IMR-90 (cell line): ENCODE data around the gene RAB5B. TPM values are rescaled to one million over a fixed set of nuclear protein-coding genes. Genes with fewer than 3 reads are reported as not detected.

Source experiments
- ATAC-seq: fragments of 200-7000 bp; cut with Tn5 transposase; 2 replicates; pipeline ENCODE4 v1.9.1; 2020; ENCODE audit warnings: low read depth, mild to moderate bottlenecking, moderate library complexity
- BruUV-seq: library from RNA; stranded (reverse); fragments of 400-500 nt; replicated peaks from 2 replicates; lab custom pipeline; 2021; lab: Mats Ljungman, UMichigan
- CTCF ChIA-PET: fragments of 300-600 bp; formaldehyde crosslinking; extraction: SDS; loops from one replicate; lab custom pipeline; 2021; ENCODE audit warnings: antibody characterized with exemption; lab: Yijun Ruan, JAX
- POLR2A ChIA-PET: fragments of 300-600 bp; sonication (Branson Sonifier 250); formaldehyde crosslinking; loops from one replicate; lab custom pipeline; 2022; ENCODE audit warnings: antibody characterized with exemption; ENCODE audit not compliant: unreplicated experiment; lab: Charles Lee
- DNase-seq: peaks from one replicate; pipeline ENCODE4 v3.0.0; 2013
- H2AFZ ChIP-seq: replicated peaks from 2 replicates; pipeline ENCODE3; 2013; ENCODE audit warnings: low read length, mild to moderate bottlenecking; ENCODE audit not compliant: poor library complexity
- H2AK5ac ChIP-seq: 2 replicates; pipeline ENCODE4 v1.6.1; 2013; ENCODE audit warnings: low read depth, low read length, inconsistent platforms
- H2AK9ac ChIP-seq: replicated peaks from 2 replicates; pipeline ENCODE3; 2013; ENCODE audit warnings: mild to moderate bottlenecking, low read depth, low read length, moderate library complexity; ENCODE audit not compliant: poor library complexity
- H2BK120ac ChIP-seq: 2 replicates; pipeline ENCODE4 v1.6.1; 2013; ENCODE audit warnings: low read depth, low read length, inconsistent platforms
- H2BK15ac ChIP-seq: 3 replicates; pipeline ENCODE4 v1.6.1; 2013; ENCODE audit warnings: low read depth, low read length, inconsistent platforms
- H2BK20ac ChIP-seq: 2 replicates; pipeline ENCODE4 v1.6.1; 2013; ENCODE audit warnings: low read depth, mild to moderate bottlenecking, inconsistent platforms, low read length, moderate library complexity
- H2BK5ac ChIP-seq: 2 replicates; pipeline ENCODE4 v1.6.1; 2013; ENCODE audit warnings: mild to moderate bottlenecking, low read depth, low read length, inconsistent platforms; ENCODE audit not compliant: poor library complexity, severe bottlenecking
- H3K14ac ChIP-seq: replicated peaks from 2 replicates; pipeline ENCODE4 v1.6.1; 2013; ENCODE audit warnings: low read depth, low read length, inconsistent platforms
- H3K18ac ChIP-seq: 2 replicates; pipeline ENCODE4 v1.6.1; 2013; ENCODE audit warnings: low read depth, low read length, control low read depth
- H3K23ac ChIP-seq: 2 replicates; pipeline ENCODE4 v1.6.1; 2013; ENCODE audit warnings: low read depth, low read length, inconsistent platforms
- H3K27ac ChIP-seq: 2 replicates; pipeline ENCODE4 v1.5.1; 2013; ENCODE audit warnings: mild to moderate bottlenecking, control low read depth, low read length; ENCODE audit not compliant: insufficient read depth
- H3K27me3 ChIP-seq: 2 replicates; pipeline ENCODE4 v1.6.1; 2013; ENCODE audit warnings: low read length; ENCODE audit not compliant: control insufficient read depth, insufficient read depth
- H3K36me3 ChIP-seq: 2 replicates; pipeline ENCODE4 v1.6.1; 2013; ENCODE audit warnings: low read length, mixed read lengths; ENCODE audit not compliant: control insufficient read depth, insufficient read depth
- H3K4ac ChIP-seq: 2 replicates; pipeline ENCODE4 v1.6.1; 2013; ENCODE audit warnings: low read depth, low read length, inconsistent platforms
- H3K4me1 ChIP-seq: 2 replicates; pipeline ENCODE4 v1.6.1; 2013; ENCODE audit warnings: low read length, mixed read lengths; ENCODE audit not compliant: control insufficient read depth, insufficient read depth
- H3K4me2 ChIP-seq: 2 replicates; pipeline ENCODE4 v1.6.1; 2013; ENCODE audit warnings: low read depth, mild to moderate bottlenecking, control low read depth, low read length, moderate library complexity
- H3K4me3 ChIP-seq: 2 replicates; pipeline ENCODE4 v1.5.1; 2013; ENCODE audit warnings: low read depth, mild to moderate bottlenecking, control low read depth, low read length, moderate library complexity; ENCODE audit not compliant: insufficient read depth
- H3K56ac ChIP-seq: 2 replicates; pipeline ENCODE4 v1.6.1; 2013; ENCODE audit warnings: low read length, inconsistent platforms; ENCODE audit not compliant: insufficient read depth; ENCODE audit errors: extremely low read depth
- H3K79me1 ChIP-seq, 2 experiments: 2 replicates each; pipeline ENCODE4 v1.6.1; 2013; ENCODE audit warnings: low read length in 2 of 2, inconsistent platforms in 1 of 2, low read depth in 1 of 2
- H3K9ac ChIP-seq: 2 replicates; pipeline ENCODE4 v1.6.1; 2013; ENCODE audit warnings: low read depth, low read length, control low read depth
- H3K9me1 ChIP-seq: 2 replicates; pipeline ENCODE4 v1.6.1; 2013; ENCODE audit warnings: low read length, inconsistent platforms; ENCODE audit not compliant: insufficient read depth
- H3K9me3 ChIP-seq: 2 replicates; pipeline ENCODE4 v1.6.1; 2013; ENCODE audit warnings: low read length; ENCODE audit not compliant: control insufficient read depth, insufficient read depth
- H4K20me1 ChIP-seq: 2 replicates; pipeline ENCODE4 v1.6.1; 2013; ENCODE audit warnings: low read length, inconsistent platforms; ENCODE audit not compliant: insufficient read depth
- H4K5ac ChIP-seq: 2 replicates; pipeline ENCODE4 v1.6.1; 2013; ENCODE audit warnings: mild to moderate bottlenecking, low read depth, low read length, control low read depth
- H4K8ac ChIP-seq, 2 experiments: 2 replicates each; pipeline ENCODE4 v1.6.1; 2013; ENCODE audit warnings: low read depth in 2 of 2, low read length in 2 of 2, control low read depth in 1 of 2, inconsistent platforms in 1 of 2
- H4K91ac ChIP-seq: 2 replicates; pipeline ENCODE4 v1.6.1; 2013; ENCODE audit warnings: low read depth, low read length, inconsistent platforms; ENCODE audit not compliant: insufficient read depth
- BHLHE40 ChIP-seq: fragments of 150-350 bp; IDR thresholded peaks from 2 replicates; pipeline ENCODE4 v1.6.1; 2016; ENCODE audit warnings: mild to moderate bottlenecking, low read depth, low read length
- CEBPB ChIP-seq: IDR thresholded peaks from 2 replicates; pipeline ENCODE4 v1.6.1; 2012; ENCODE audit warnings: low read depth, low read length, improper control_type of control experiment
- ELK1 ChIP-seq: fragments of 150-350 bp; IDR thresholded peaks from 2 replicates; pipeline ENCODE4 v1.6.1; 2016; ENCODE audit warnings: low read depth, mild to moderate bottlenecking, low read length, moderate library complexity, borderline replicate concordance
- FOS ChIP-seq: fragments of 150-350 bp; IDR thresholded peaks from 2 replicates; pipeline ENCODE4 v1.6.1; 2016; ENCODE audit warnings: low read depth, low read length
- MAFK ChIP-seq: IDR thresholded peaks from 2 replicates; pipeline ENCODE4 v1.6.1; 2012; ENCODE audit warnings: low read depth, low read length, improper control_type of control experiment
- NFE2L2 ChIP-seq: fragments of 150-350 bp; IDR thresholded peaks from 2 replicates; pipeline ENCODE4 v1.6.1; 2016; ENCODE audit warnings: low read depth, mild to moderate bottlenecking, low read length
- POLR2A ChIP-seq: IDR thresholded peaks from 2 replicates; pipeline ENCODE4 v1.6.1; 2012; ENCODE audit warnings: mild to moderate bottlenecking, low read depth, low read length
- RAD21 ChIP-seq: IDR thresholded peaks from 2 replicates; pipeline ENCODE4 v1.6.1; 2012; ENCODE audit warnings: low read length, improper control_type of control experiment
- RCOR1 ChIP-seq: IDR thresholded peaks from 2 replicates; pipeline ENCODE4 v1.6.1; 2012; ENCODE audit warnings: mild to moderate bottlenecking, low read length, improper control_type of control experiment; ENCODE audit not compliant: insufficient replicate concordance
- RFX5 ChIP-seq: IDR thresholded peaks from 2 replicates; pipeline ENCODE4 v1.8.0; 2012; ENCODE audit warnings: low read depth, mild to moderate bottlenecking, low read length, moderate library complexity
- SMC3 ChIP-seq: fragments of 150-350 bp; IDR thresholded peaks from 2 replicates; pipeline ENCODE4 v1.6.1; 2016; ENCODE audit warnings: low read depth, mild to moderate bottlenecking, antibody characterized with exemption, low read length, moderate library complexity
- WGBS, 2 experiments: methylation state at CpG; one replicate each; pipeline versions ENCODE4 v1.1.5 to v1.1.7; 2013; ENCODE audit warnings: missing lambda C conversion rate in 2 of 2; ENCODE audit not compliant: insufficient read length in 1 of 2; ENCODE audit errors: extremely low coverage in 2 of 2; 5-methylcytosine and 5-hydroxymethylcytosine counted together
- dilution Hi-C: fragments of 300-500 bp; cut with HindIII; formaldehyde crosslinking; loops from one replicate; pipeline ENCODE4 v1.14.3; 2018; ENCODE audit warnings: low sequenced_read_pairs; ENCODE audit not compliant: unreplicated experiment
- in situ Hi-C: fragments of 300-500 bp; cut with MboI; formaldehyde crosslinking; loops from 3 replicates; pipeline ENCODE4 v1.14.3; 2019; ENCODE audit warnings: low sequenced_read_pairs, inconsistent platforms, mixed read lengths
- intact Hi-C: fragments of 100-400 bp; cut with micrococcal nuclease; formaldehyde crosslinking; loops from 2 replicates; pipeline ENCODE4 v1.10.0; 2022
- polyA plus RNA-seq, 3 experiments: library from polyadenylated mRNA; depleted of rRNA; stranded (reverse); fragments of >200 nt; gene quantifications; 2 replicates each; pipeline ENCODE4 v1.2.3, GENCODE V29; 2012; ENCODE audit warnings: low replicate concordance in 1 of 3
- total RNA-seq: library from RNA; depleted of rRNA; stranded (reverse); fragments of >200 nt; gene quantifications from 2 replicates; pipeline ENCODE4 v1.2.3, GENCODE V29; 2012

RAB5B gene
- total and polyA plus RNA-seq, 2 of the 4 experiments (the other 2 are of a cell fraction), result 56.5 to 99.2 TPM

DNA sequence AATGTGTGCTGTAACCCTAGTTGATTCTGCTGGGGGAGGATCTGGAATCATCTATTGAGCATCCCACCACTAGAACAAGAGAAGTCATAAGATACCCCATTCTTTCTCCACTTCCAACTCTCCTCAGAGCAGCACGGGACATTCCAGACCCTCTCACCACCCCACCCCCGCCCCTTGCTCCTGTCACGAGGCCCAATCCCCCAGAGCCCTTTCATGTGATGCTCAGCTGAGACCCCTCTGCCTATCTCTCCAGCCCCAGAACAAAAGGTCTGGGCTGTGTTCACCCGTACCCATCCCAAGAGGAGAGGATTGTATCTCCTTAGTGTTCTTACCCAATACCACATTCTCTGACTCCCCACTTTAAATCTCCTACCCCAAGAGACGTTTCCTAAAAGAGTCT lies 8.6 kb upstream of the RAB5B start:
- Histone ChIP-seq H3K18ac (no peak overlapping the region), H2AK5ac (no peak overlapping the region), H2BK15ac (no peak overlapping the region), H3K9me1 (0 out of 2 replicates have a peak, but pooled peaks cover 6% of the 10 kb centered on the region), H3K14ac (no peak overlapping the region), H2AK9ac (no peak overlapping the region), H4K20me1 (no peaks in the 10 kb centered on the region), H3K79me1 (peaks cover 10 to 39% of the 10 kb centered on the region in 2 experiments; a peak in 3 of 4 replicates), H3K27me3 (no peaks in the 10 kb centered on the region), H2AFZ (peak overlapping the region; percentile 95), H4K91ac (no peak overlapping the region), H3K9ac (no peak overlapping the region), H3K4me1 (peaks cover 7% of the 10 kb centered on the region), H3K9me3 (no peaks in the 10 kb centered on the region), H2BK120ac (no peak overlapping the region), H3K23ac (no peak overlapping the region), H4K5ac (no peak overlapping the region), H4K8ac (no peak overlapping the region; a peak in 1 of 4 replicates), H3K36me3 (no peaks in the 10 kb centered on the region; the same call in 1 of the 2 replicates), H3K27ac (no peak overlapping the region), H3K56ac (no peak overlapping the region), H3K4ac (no peak overlapping the region), H3K4me2 (no peak overlapping the region), H2BK20ac (no peak overlapping the region), H2BK5ac (no peak overlapping the region), H3K4me3 (no peak overlapping the region)
- ChIA-PET CTCF (no interaction called here), POLR2A (no interaction called here)
- WGBS, 2 experiments, result no CpG with 5 or more reads among the region's 5 CpGs
- BruUV-seq, result no TSS peak
- in situ Hi-C loops (no loop called here), dilution Hi-C loops (no loop called here), intact Hi-C loops (no loop called here)
- no peak for DNase-seq
- no peak for ATAC-seq
- TF ChIP-seq POLR2A (no peak), SMC3 (no peak), BHLHE40 (no peak), RFX5 (no peak), MAFK (no peak), RCOR1 (no peak), ELK1 (no peak), FOS (no peak), NFE2L2 (no peak), CEBPB (no peak), RAD21 (no peak)
